HG02852 (cell line): ENCODE data around the gene RHD.
"Not testable (repeated sequence)": the region's sequence is repeated elsewhere in the genome, so short reads cannot be mapped to it uniquely, and the experiment has no call there.

Source experiments
- ATAC-seq: cut with Tn5 transposase; IDR thresholded peaks from one replicate; pipeline ENCODE4 v1.9.1; 2021; ENCODE audit warnings: mild to moderate bottlenecking, moderate library complexity; ENCODE audit not compliant: unreplicated experiment

The RHD gene

DNA sequence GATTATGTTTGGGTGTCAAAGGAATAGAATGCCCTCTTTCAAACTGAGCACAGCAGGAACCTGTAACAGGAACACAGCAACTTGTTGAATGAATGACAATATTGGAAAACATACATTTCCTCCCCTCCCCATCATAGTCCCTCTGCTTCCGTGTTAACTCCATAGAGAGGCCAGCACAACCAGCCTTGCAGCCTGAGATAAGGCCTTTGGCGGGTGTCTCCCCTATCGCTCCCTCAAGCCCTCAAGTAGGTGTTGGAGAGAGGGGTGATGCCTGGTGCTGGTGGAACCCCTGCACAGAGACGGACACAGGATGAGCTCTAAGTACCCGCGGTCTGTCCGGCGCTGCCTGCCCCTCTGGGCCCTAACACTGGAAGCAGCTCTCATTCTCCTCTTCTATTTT is at the start of gene RHD:
TSS of gene RHD (plus strand) at position 272 of the 400 bp plus-strand sequence. CDS start at position 311, 39 bp downstream.
- not testable (repeated sequence) for ATAC-seq

- no peak for ATAC-seq
These were observed 49.7 kb upstream of the RHD start for GRCh38 chr1:25222606-25223005.

DNA sequence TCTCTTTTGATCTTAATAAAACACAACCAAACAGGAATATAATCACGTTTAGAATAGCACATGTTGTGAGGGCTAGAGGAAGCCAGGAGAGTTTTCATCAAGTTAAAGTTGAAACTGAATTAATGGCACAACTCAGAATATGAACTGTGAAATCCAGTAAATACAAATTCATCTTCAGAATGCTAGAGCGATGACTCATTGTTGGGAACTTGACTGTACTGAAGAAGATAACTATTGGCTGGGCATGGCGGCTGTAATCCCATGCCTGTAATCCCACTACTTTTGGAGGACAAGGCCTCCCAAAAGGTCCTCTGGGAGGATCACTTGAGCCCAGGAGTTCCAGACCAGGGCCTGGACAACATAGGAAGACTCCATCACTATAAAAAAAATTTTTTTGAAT is 48.8 kb upstream of the RHD start:
- no peak for ATAC-seq

DNA sequence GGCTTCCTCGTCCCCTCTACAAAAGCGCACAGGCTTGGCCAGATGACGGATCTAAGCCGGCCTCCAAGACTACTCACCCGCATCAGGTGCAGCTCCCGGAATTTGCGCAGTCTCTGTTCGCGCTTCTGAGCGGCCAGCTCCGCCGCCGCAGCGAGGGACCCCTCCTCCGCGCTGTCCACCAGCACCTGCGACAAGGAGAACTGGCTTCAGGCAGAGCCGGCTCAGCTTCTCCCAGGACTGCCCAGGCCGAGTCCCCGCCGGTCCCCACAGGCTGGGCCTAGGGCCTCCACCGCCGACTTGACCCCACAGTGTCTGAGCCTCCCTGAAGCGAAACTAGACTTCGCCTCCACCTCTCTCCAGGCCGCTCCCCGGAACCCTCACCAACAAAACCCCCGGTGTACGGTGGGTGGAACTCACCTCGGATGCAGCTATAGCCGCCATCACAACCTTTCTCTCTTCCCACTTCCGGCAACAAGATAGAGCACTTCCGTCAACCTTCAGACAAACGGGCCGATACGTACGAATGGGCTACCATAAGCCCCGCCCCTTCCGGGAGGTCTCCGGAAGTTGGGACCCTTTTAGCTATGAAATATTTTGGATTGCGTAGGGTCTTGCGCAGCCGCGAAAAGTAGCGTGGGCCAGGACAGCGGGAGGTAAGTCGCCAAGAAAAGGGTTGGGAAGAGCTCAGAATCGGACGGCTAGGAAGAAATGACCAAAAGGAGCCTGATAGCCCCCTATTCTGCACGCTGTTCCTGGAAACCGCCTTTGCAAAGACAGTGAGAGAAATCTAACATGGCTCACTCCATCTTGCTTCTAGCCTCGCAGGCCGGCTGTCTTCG is 40.1 kb upstream of the RHD start, which contains the start of gene SYF2:
TSS of gene SYF2 (minus strand) at position 476 of the 839 bp plus-strand sequence. CDS start at position 441, 35 bp downstream.
- ATAC-seq = peak; percentile 79

DNA sequence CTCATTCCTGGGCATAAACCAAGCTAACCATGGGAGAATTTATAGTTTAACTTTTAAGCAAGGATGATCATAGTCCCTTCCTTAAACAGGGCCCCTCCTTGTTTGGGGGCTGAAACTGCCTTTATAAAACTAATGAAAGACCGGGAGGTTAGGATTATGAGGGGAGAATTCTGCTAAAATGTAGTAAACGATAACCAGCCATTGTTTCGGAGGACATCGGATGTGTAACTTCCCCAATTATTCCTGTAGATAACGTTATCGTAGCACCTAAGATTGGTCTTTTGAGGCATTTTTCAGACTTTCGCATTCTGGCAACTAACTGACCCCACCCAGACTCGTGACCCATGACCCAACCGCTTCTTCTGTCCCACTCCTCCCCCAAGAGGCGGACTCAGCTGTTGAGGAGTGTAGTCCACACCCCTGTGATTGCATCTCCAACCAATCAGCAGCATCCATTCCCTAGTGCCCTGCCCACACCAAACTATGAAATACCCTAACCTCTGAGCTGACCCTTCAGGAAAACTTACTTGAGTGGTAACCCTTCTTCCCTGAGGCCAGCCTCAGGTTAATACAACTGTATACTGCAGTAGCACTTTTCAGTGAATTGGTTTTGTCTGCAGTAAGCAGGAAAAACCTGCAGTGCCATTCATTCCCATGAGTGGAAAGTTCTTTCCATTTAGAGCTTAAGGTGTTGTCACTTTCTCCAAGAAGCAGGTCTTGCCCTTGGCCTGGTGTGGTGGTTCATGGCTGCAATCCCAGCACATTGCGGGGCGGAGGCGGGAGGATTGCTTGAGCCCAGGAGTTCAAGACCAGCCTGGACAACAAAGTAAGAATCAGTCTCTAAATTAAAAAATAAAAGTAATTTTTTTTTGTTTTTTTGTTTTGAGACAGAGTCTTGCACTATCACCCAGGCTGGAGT is 39.2 kb upstream of the RHD start:
- peak; percentile 48 for ATAC-seq

- not testable (repeated sequence) for ATAC-seq
These were observed 36.9 kb upstream of the RHD start for GRCh38 chr1:25235411-25235810.

DNA sequence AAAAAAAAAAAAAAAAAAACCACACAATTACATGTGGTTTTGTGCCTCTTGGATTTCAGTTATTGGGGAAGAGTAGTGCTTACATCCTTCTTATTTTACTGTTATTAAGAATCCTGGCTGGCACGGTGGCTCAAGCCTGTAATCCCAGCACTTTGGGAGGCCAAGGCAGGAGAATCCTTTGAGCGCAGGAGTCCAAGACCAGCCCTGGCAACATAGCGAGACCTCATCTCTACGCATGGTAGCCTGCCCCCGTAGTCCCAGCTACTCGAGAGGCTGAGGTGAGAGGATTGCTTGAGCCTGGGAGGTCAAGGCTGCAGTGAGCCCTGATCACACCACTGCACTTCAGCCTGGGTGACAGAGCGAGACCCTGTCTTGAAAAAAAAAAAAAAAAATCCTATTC is 36.0 kb upstream of the RHD start:
- not testable (repeated sequence) for ATAC-seq

GRCh38 chr1:25238046-25238445 is 34.3 kb upstream of the RHD start:
- no peak for ATAC-seq

DNA sequence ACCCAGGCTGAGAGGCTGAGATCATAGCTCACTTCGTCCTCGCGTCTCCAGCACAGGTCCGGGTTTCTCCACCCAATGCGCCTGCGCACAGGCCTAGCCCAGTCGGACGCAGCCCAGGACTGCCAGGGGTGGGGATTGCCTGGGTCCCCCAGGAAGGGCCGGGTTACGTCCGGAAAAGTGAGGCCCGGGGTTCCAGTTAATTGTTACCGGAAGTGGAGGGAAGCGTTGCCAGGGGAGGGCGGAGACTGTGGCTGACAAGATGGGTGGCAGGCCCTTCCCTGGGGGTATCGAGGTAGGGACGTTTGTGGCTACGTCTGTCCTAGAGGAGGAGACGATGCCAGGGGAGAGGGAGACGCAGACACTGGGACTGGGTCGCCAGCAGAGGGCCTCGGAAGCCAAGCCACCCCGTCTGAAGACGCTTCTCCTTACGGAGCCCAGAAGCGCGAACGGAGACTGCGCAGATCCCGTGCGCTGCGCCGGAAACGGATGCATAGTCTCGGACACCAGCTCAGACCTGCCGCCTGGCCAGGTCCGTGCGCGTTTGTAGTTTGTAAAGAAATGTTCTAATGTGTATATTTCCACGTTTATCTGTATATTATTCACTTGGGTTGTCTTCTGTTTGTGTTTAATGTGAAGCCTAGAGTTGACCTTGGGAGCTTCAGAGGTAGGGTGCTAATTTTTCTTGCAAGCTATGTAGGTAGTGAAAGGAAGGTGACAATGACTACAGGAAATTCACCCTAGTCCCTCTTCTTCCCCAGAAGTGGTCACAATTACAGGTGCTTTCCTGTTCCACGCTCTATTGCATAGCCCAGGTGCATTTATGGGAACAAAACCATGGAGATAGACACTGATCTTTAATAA is 32.4 kb upstream of the RHD start:
- ATAC-seq = peak; percentile 67

DNA sequence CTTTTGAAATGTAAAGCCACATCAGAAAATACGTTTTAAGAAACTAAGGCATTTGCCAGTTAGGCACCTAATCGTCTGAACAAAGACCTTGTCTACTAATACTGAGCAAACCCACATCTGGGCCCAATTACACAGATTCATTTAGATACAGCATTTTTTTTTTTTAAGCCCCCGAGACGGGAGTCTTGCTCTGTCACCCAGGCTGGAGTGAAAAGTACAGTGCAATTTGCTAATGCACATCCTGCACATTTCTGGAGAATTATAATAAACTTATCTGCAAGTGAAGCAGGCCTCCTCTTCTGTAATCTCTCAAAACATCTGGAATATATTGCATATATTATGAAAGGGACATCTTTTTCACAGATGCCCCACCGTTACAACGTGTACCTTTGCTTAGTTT is 28.4 kb upstream of the RHD start:
- ATAC-seq = no peak

DNA sequence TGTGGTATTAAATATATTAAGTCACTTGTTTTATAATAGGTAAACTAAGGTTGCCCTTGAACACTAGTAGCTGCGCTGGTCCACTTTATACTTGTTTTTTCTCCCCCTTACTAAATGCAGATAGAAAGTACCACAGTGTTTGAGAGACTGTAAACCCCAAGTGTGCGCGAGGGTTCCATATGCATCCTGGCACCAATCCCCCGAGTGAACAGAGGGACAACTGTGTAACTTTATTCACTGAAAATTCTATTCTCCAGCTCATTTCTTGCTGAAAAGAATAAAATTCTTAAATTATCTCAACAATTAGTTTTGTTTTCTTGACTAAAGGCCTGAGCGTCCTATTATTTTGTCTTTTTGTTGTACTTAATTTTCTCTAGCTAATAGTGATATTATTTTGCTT is 26.9 kb upstream of the RHD start:
- no peak for ATAC-seq

- no peak for ATAC-seq
These were observed 26.3 kb upstream of the RHD start for GRCh38 chr1:25245809-25246599.

GRCh38 chr1:25246600-25247023 is 25.7 kb upstream of the RHD start:
- ATAC-seq = peak; percentile 8

DNA sequence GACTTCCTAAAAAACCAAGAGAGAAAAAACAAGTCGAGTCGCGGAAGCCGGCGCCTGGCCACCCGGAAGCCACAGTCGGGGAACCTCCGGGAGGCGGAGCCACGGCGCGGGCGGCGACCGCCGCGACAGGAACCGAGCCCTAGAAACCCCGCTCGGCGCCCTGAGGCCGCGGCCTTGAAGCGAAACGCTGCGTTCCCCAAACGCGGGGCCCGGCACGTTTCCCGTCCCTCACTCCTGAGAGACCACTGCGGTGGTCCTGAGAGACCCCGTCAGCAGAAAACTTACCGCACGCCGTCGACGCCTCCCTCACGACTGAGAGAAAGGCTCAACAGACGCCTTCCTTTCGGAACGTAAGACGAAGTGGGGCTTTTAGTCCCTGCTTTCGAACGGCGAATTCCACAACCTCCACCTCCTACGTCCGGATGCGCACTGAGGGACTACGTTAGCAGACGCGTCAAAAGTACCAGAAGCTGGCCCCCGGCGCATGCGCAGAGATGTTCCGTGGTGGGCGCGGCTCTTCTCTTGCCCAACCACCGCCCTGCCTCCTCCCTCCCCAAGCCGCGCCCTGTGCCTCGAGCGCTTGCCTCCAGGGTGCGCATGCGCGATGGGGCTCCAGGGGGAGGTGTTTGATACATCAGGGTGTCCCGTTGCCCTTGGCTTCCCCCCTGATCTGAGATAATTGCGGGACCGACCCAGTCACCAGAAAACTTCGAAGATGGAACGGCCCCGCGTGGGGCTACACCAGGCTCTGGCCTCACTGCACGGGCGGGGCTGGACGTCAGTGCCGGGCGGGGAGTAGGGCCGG is 25.1 kb upstream of the RHD start, which contains the start of gene RSRP1:
TSS of gene RSRP1 (minus strand) at position 431 of the 805 bp plus-strand sequence. CDS start 491 bp downstream, outside the sequence.
- peak; percentile 72 for ATAC-seq

GRCh38 chr1:25247829-25248754 is 24.2 kb upstream of the RHD start:
- ATAC-seq = no peak

DNA sequence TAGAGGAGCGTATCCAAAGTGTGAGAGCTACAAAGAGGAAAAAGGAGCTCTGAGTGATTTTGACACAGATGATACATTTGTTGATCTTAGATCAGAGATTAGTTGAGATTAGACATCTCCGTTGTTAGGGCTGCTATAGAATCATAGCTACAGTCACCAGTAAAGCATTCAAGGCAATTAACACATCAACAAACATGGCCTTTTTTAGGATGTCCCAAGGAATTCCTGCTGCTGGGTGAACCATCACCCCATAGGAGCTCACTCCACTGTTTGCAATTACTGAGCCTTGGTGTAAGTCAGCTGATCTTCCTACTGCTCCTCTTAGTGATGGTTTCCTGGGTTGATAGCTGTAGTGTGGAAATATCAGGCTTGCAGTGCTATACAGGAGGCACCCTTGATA is 18.4 kb upstream of the RHD start:
- ATAC-seq = no peak

DNA sequence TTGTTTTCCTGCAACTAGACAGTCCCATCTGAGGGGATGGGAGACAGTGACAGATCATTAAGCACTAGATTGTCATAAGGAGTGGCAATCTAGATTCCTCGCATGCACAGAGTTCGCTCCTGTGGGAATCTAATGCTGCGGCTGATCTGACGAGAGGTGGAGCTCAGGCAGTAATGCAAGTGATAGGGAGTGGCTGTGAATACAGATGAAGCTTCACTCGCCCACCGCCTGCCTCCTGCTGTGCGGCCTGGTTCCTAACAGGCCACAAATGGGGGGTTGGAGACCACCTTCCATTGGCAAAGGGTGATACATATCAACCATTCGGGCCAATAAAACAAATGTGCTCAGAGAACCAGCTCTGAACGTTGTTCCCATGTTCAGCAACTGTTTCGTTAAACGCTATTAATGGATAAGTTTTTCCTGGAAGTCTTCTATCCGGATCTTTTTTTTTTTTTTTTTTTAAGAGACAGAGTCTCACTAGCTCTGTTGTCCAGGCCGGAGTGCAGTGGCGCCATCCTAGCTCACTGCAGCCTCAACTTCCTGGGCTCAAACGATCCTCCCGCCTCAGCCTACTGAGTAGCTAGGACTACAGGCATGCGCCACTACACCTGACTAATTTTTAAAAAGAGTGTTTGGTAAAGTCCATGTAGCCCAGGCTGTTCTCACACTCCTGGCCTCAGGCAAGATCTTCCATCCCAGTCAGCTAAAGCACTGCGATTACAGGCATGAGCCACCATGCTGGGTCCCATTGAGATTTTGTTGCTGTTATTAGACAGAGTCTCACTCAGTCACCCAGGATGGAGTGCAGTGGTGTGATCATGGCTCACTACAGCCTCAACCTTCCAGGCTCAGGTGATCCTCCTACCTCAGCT is 16.4 kb upstream of the RHD start:
- no peak for ATAC-seq
